Measurements from ENCODE around the gene GABARAP.

Gene GABARAP

GRCh38 chr17:7204828-7205461 is 37.3 kb downstream of the GABARAP start:
- peak; percentile 98 for DNase-seq

- peak; percentile 79 for DNase-seq
Measured at GRCh38 chr17:7204336-7204735, 37.9 kb downstream of the GABARAP start.

- DNase-seq, result no peak
Measured at GRCh38 chr17:7203391-7203790, 38.9 kb downstream of the GABARAP start.

- DNase-seq, result no peak
Measured at GRCh38 chr17:7196651-7197401, 45.4 kb downstream of the GABARAP start.

GRCh38 chr17:7195971-7196370 is 46.3 kb downstream of the GABARAP start:
- DNase-seq, result no peak

- DNase-seq, result peak; percentile 58
Measured at GRCh38 chr17:7192271-7192937, 49.8 kb downstream of the GABARAP start.

GRCh38 chr17:7191571-7192270 is 50.5 kb downstream of the GABARAP start:
- DNase-seq, result peak; percentile 90

- DNase-seq, result no peak
Measured at GRCh38 chr17:7191069-7191468, 51.2 kb downstream of the GABARAP start.

GRCh38 chr17:7190276-7190917 is 51.9 kb downstream of the GABARAP start:
- no peak for DNase-seq
